Activated naive CD4-positive, alpha-beta T cell treated with anti-CD3 and anti-CD28 coated beads for 36 hours (primary cell): ENCODE measurements around the gene SHLD3. TPM values are rescaled to one million over a fixed set of nuclear protein-coding genes. Genes with fewer than 3 reads are reported as not detected.

Experiments used
- total RNA-seq, 2 experiments: library from RNA; stranded (reverse); gene quantifications; one replicate each; pipeline ENCODE4 v1.2.3, GENCODE V29; 2021

The SHLD3 gene
- total RNA-seq, 2 experiments from 2014 or later, result 2.9 to 3.1 TPM

Other genes with a start within 250 kb of the SHLD3 start
- gene ADAMTS6, start 143.1 kb upstream of the SHLD3 start, total RNA-seq, result under 1 TPM; 0.86 to 0.93 TPM
- 10 to 100 TPM; 80.9 to 83.1 TPM for gene CENPK, start 61.9 kb upstream of the SHLD3 start, total RNA-seq
- 10 to 100 TPM; 33.6 to 33.9 TPM for gene PPWD1, start 61.7 kb upstream of the SHLD3 start, total RNA-seq
- 1 to 10 TPM; 6.2 to 7.1 TPM for gene TRIM23, start 694 bp upstream of the SHLD3 start, total RNA-seq
- 10 to 100 TPM; 25.7 to 29.0 TPM for gene TRAPPC13, start within 50 bp of the SHLD3 start, total RNA-seq
- 10 to 100 TPM; 16.1 to 17.3 TPM for gene SGTB, start 97.1 kb downstream of the SHLD3 start, total RNA-seq
- 10 to 100 TPM; 32.4 to 35.5 TPM for gene NLN, start 97.2 kb downstream of the SHLD3 start, total RNA-seq